IPS-NIHi11 (cell line): Measurements from ENCODE around the gene SPANXN1.
"Not testable (repeated sequence)": the region's sequence is repeated elsewhere in the genome, so short reads cannot be mapped to it uniquely, and the experiment has no call there.

ENCODE experiments used
- DNase-seq: peaks from one replicate; pipeline ENCODE4 v3.0.0; 2012; ENCODE audit warnings: mixed read lengths, low spot score

The SPANXN1 gene

GRCh38 chrX:145247203-145247602, at the start of gene SPANXN1:
Gene SPANXN1, plus strand, starts transcription at chrX:145247503. Its CDS starts 84 bp downstream, at chrX:145247587.
- not testable (repeated sequence) for DNase-seq

- no peak for DNase-seq
These were observed 48.2 kb upstream of the SPANXN1 start for GRCh38 chrX:145199078-145199477.

- no peak for DNase-seq
These were observed 33.8 kb upstream of the SPANXN1 start for GRCh38 chrX:145213504-145213903.

GRCh38 chrX:145292218-145292617, 44.9 kb downstream of the SPANXN1 start:
- no peak for DNase-seq
